Astrocyte of the cerebellum (primary cell): Measurements from ENCODE around the gene RTP5.

Source experiments
- DNase-seq: peaks from one replicate; pipeline ENCODE4 v3.0.0-alpha.2; 2011; ENCODE audit warnings: low read depth
- H3K4me3 ChIP-seq: 2 replicates; pipeline ENCODE4 v1.5.1; 2011; ENCODE audit warnings: mild to moderate bottlenecking, low read depth, low read length, moderate library complexity
- CTCF ChIP-seq: IDR thresholded peaks from 2 replicates; pipeline ENCODE4 v1.5.1; 2012; ENCODE audit warnings: low read length, low read depth, moderate library complexity, mild to moderate bottlenecking; ENCODE audit errors: missing control alignments
- in situ Hi-C: cut with HindIII; loops from 2 replicates; pipeline ENCODE4 v1.10.0; 2017; ENCODE audit warnings: low sequenced_read_pairs

Gene RTP5

GRCh38 chr2:241863536-241863954, 6.0 kb upstream of the RTP5 start:
- TF ChIP-seq CTCF: no peak
- H3K4me3 ChIP-seq: no peak overlapping the region
- no peak for DNase-seq
- in situ Hi-C loops: no loop called here

- no peak for TF ChIP-seq CTCF
- no peak overlapping the region for H3K4me3 ChIP-seq
- DNase-seq: no peak
- in situ Hi-C loops: no loop called here
Observed at GRCh38 chr2:241864168-241864849, 5.2 kb upstream of the RTP5 start.

DNA sequence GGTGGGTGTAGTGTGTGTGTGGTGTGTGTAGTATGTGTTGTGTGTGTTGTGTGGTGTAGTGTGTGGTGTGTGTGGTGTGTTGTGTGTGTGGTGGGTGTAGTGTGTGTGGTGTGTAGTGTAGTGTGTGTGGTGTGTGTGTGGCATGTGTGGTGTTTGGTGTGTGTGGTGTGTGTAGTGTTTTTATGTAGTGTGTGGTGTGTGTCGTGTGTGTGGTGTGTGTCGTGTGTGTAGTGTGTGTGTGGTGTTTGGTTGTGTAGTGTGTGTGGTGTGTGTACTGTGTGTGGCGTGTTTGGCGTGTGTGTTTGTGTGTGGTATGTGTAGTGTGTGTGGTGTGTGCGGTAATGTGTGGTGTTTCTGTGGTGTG, 4.7 kb upstream of the RTP5 start:
- H3K4me3 ChIP-seq: no peak overlapping the region
- in situ Hi-C loops: no loop called here
- TF ChIP-seq CTCF: no peak
- no peak for DNase-seq

- in situ Hi-C loops: no loop called here
- H3K4me3 ChIP-seq: no peak overlapping the region
- no peak for DNase-seq
- no peak for TF ChIP-seq CTCF
Observed at GRCh38 chr2:241865416-241865956, 4.0 kb upstream of the RTP5 start.

DNA sequence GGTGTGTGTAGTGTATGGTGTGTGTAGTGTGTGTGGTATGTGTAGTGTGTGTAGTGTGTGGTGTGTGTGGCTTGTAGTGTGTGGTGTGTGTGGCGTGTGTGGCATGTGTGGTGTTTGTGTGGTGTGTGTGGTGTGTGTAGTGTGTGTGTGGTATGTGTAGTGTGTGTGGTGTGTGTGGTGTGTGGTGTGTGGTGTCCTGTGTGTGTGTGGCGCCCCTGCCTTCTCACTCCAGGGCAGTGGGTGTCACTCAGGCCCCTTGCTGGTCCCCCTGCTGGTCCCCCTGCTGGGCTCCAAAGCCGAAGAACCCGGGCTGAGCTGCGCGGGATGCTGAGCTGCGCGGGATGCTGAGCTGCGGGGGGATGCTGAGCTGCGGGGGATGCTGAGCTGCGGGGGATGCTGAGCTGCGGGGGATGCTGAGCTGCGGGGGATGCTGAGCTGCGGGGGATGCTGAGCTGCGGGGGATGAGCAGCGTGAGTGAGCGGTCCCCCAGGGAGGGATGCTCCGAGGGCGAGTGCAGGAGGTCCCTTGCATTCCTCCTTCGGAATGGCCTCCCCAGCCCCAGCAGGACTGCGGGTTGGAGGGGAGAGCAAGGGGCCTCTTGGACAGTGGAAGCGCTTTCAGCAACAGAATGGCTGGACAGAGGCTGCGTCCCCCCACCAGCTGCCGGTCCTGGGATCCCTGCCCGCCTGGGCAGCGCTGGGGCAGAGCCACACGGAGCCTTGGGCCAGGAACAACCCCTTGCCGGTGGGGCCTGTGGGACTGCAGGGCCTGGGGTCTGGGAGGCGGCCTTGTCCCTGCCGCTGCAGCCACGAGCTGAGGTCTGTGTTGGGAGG, 3.4 kb upstream of the RTP5 start:
- H3K4me3 ChIP-seq: no peak overlapping the region

More for the DNA sequence above, 3.4 kb upstream of the RTP5 start:
- DNase-seq: no peak
- in situ Hi-C loops: no loop called here
- no peak for TF ChIP-seq CTCF
